Right cardiac atrium (tissue), 5 donors: ENCODE measurements around the gene TPRA1. TPM values are rescaled to one million over a fixed set of nuclear protein-coding genes. Genes with fewer than 3 reads are reported as not detected.

ENCODE experiments used
- ATAC-seq, 2 donors: fragments of 200-7000 bp; cut with Tn5 transposase; one replicate each; pipeline versions ENCODE4 v1.8.0 to v1.9.1; 2020; ENCODE audit warnings: moderate library complexity in 2 of 2, mild to moderate bottlenecking in 1 of 2
- DNase-seq, 3 donors: peaks; one replicate each; pipeline ENCODE4 v3.0.0-alpha.2; 2020
- H3K27ac ChIP-seq: one replicate; pipeline ENCODE4 v1.5.1; 2013; ENCODE audit warnings: mild to moderate bottlenecking, low read length, control low read depth, moderate library complexity
- H3K27me3 ChIP-seq: one replicate; pipeline ENCODE4 v1.6.1; 2013; ENCODE audit not compliant: control insufficient read depth, insufficient read depth
- H3K4me1 ChIP-seq: one replicate; pipeline ENCODE4 v1.6.1; 2013; ENCODE audit warnings: low read length; ENCODE audit not compliant: control insufficient read depth, insufficient read depth
- H3K4me3 ChIP-seq: one replicate; pipeline ENCODE4 v1.5.1; 2013; ENCODE audit warnings: low read length, control low read depth
- H3K9me3 ChIP-seq: one replicate; pipeline ENCODE4 v1.6.1; 2013; ENCODE audit warnings: low read length; ENCODE audit not compliant: control insufficient read depth
- WGBS: extraction: QIAGEN DNeasy Blood & Tissue Kit; methylation state at CpG from one replicate; pipeline ENCODE4 v1.1.7; 2013; 5-methylcytosine and 5-hydroxymethylcytosine counted together
- intact Hi-C, 4 donors: fragments of 100-400 bp; cut with DNase I; formaldehyde crosslinking; loops; one replicate each; pipeline versions ENCODE4 v1.11.0 to v1.14.0; 2022 to 2023
- polyA plus RNA-seq: library from polyadenylated mRNA; stranded (reverse); fragments of 200-250 nt; gene quantifications from one replicate; pipeline ENCODE4 v1.2.3, GENCODE V29; 2013
- total RNA-seq, 4 donors: library from RNA; stranded (reverse); fragmentation: NEBNext Ultra II Directional; extraction: Animal tissue kit (Norgen Biotek cat#: 25700); gene quantifications; one replicate each; pipeline ENCODE4 v1.2.1, GENCODE V29; 2021
- donor health status: healthy with polysubstance abuse.
- donor health status: DM: no; HTN: yes; CAD: no.
- donor health status: DM: no; HTN: no; CAD: no.
- donor health status: DM: no; HTN: yes; CAD: no; lungs with severe emphysema.
- donor health status: DM: yes; HTN: yes; CAD: no.

TPRA1 gene
- total and polyA plus RNA-seq, 5 donors, result 17.9 to 23.7 (median 19.2) TPM

DNA sequence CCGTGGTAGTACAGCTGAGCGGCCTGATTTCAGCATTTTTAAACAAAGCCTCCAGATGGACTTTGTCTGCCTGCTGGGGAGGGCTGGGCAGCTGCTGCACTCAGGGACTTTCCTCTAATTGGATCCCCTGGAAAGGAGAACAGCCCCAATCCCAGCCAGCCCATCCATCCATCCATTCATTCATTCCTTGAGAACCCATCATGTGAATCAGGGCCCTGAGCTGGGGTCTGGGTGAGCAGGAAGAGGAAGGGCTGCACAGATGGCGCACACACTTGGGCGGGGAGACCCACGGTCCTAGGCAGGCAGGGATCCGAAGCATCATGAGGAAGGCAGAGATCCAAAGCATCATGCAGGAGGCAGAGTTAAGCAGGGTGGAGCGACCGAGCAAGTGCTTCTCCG lies 45.7 kb downstream of the TPRA1 start:
- no peaks in the 10 kb centered on the region for H3K4me1 ChIP-seq
- no peaks in the 10 kb centered on the region for H3K9me3 ChIP-seq
- DNase-seq, result no peak
- no peaks in the 10 kb centered on the region for H3K27me3 ChIP-seq
- intact Hi-C loops, result loop anchor here (5.0 to 10.0 kb wide), 5 partner anchors 790 to 1020 kb away; partner anchors contain the start of gene CHST13 (in 2 of the 4)
- 80% methylated on average over 9 of the region's 9 CpGs for WGBS
- no peak overlapping the region for H3K27ac ChIP-seq
- H3K4me3 ChIP-seq, result no peak overlapping the region
- ATAC-seq, result no peak

DNA sequence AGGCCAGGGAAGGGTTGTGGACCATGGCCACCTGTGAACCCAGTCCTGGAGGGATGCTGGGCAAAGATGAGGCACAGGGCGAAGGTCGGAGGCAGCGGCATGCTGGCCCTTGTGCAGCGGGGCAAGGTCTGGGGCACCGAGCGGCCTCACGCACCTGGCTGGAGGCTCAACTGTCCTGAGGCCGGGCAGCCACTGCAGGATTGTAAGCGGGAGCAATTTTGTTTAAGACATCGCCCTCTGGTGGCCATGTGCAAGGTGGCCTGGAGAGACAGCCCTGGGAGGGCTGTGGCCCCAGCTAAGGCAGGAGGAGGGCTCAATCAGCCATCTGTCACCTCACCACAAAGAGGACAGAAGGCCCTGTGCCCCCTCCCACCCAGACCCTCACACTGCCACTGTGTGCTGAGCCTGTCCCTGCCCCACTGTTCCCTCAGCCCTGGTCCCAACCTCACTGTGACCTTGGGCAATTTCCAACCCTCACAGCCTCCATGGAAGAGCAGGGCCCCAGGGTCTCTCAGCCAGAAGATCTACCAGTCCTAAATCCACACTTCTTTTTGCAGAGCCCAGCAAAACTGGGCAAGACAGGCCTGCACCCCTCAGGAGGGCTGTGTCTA lies 46.2 kb downstream of the TPRA1 start:
- peak; percentile 76 to 91 (median 84) for DNase-seq
- no peaks in the 10 kb centered on the region for H3K27me3 ChIP-seq
- WGBS, result 41% methylated on average over 10 of the region's 10 CpGs
- no peaks in the 10 kb centered on the region for H3K9me3 ChIP-seq
- ATAC-seq, result peak; percentile 39 to 54
- H3K4me1 ChIP-seq, result no peaks in the 10 kb centered on the region
- intact Hi-C loops, result loop anchor here (5.0 to 10.0 kb wide), 4 partner anchors 789 to 1019 kb away; partner anchors contain the start of gene CHST13 (in 2 of the 4)
- no peak overlapping the region for H3K27ac ChIP-seq
- H3K4me3 ChIP-seq, result no peak overlapping the region

DNA sequence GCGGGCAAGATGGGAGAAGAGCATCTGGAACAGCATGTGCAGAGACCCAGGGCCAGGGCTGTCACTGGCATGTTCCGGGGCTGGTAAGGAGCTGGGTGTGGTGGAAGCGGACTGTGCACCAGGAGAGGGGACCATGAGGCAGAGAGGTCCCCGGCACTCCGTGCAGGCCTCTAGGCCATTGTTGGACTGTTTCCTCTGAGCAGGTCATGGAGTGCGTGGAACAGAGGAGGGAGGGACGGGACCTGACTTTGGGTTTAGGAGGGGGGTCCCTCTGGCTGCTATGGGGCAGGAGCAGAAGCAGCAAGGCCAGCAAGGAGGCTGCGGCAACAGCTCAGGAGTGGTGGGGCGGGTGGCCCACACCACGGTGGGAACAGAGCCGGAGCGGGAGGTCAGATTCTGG lies 47.1 kb downstream of the TPRA1 start:
- intact Hi-C loops, result loop anchor here (5.0 to 10.0 kb wide), 4 partner anchors 789 to 1019 kb away; partner anchors contain the start of gene CHST13 (in 2 of the 4)
- no peaks in the 10 kb centered on the region for H3K27me3 ChIP-seq
- DNase-seq, result no peak
- H3K27ac ChIP-seq, result no peak overlapping the region
- no peaks in the 10 kb centered on the region for H3K9me3 ChIP-seq
- H3K4me3 ChIP-seq, result no peak overlapping the region
- ATAC-seq, result no peak
- H3K4me1 ChIP-seq, result no peaks in the 10 kb centered on the region
- 90% methylated on average over 12 of the region's 12 CpGs for WGBS

DNA sequence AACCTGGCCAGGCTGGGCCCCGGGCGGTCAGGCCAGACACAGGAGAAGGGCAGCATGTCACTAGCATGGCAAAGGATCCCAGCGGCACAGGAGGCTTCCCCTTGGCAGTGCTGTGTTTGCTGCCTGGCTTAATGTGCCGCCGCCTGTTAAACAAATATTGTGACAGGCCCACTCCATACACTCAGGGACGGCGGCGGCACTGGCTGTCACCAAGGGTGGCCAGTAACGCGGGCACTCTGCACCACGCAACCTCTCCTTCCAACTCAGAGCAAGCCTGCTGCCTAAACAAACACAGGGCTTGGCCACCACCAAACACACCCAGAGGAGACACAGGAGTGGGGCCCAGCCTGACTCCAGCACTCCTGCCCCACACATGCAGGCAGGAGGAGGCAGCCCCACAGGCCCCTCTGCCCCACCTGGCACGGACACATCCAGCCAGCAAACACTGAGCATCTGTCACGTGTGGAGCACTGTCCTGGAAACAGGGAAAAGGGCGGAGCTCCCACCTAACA lies 48.0 kb downstream of the TPRA1 start:
- intact Hi-C loops, result loop anchor here (5.0 to 10.0 kb wide), 4 partner anchors 788 to 1018 kb away; partner anchors contain the start of gene CHST13 (in 2 of the 4)
- H3K27ac ChIP-seq, result no peak overlapping the region
- DNase-seq (no peak), ATAC-seq (no peak)
- WGBS, result 90% methylated on average over 14 of the region's 14 CpGs
- H3K4me1 ChIP-seq, result no peaks in the 10 kb centered on the region
- H3K4me3 ChIP-seq, result no peak overlapping the region
- no peaks in the 10 kb centered on the region for H3K27me3 ChIP-seq
- no peaks in the 10 kb centered on the region for H3K9me3 ChIP-seq

DNA sequence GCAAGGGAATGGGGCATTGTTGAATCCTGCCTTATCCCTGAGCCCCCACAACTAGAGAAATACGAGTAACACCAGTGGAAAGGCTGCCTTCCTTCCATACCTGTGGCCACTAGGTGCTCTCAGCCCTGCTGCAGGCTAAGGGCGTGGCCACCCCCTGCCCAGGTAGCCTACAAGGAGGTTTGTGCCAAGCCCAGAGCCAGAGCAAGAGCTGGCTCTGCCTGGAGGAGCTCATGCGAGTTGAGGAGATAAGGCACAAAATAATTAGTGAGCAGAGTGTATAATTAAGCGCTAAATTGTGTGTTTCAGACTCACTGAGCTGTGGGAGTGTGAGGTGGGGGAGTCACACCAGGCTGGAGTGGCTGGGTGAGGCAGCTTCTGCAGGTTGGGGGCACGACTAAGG lies 49.2 kb downstream of the TPRA1 start:
- DNase-seq, result no peak
- intact Hi-C loops, result loop anchor here (5.0 to 10.0 kb wide), 4 partner anchors 787 to 1017 kb away; partner anchors contain the start of gene CHST13 (in 2 of the 4)
- Histone ChIP-seq H3K27me3 (no peaks in the 10 kb centered on the region), H3K9me3 (no peaks in the 10 kb centered on the region), H3K4me1 (no peaks in the 10 kb centered on the region), H3K27ac (no peak overlapping the region), H3K4me3 (no peak overlapping the region)
- no peak for ATAC-seq
- WGBS, result 85% methylated on average over 5 of the region's 5 CpGs

DNA sequence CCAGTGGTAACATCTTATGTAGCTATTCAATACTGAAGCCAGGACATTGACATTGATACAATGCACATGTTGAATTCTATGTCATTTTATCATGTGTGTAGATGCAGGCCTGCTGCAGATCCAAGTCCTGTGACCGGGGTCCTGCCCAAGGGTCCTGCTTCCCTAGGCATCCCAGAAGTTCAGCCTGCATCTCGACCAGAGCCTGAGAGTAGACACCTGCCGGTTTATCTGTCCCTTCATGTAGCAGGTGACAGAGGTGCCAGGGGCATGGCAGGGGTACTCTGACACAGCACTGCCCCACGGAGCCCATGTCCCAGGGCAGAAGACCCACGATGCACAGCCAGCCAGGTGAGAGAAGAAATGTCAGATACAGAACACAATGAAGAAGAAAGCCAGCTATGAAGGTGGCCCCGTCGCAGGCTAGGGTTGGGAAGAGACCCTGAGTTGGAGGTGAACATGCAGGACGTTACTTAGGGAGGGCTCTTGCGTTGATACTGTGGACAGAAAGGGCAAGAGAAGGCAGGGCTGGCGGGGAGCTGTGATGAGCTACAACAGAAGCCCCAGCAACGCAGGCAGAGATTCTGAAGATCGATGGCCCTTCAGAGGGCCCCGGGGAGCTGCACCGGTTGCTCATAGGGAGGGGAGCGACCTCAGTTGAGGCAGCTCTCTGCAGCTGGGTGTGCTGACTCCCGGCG lies 51.0 kb downstream of the TPRA1 start:
- intact Hi-C loops, result loop anchor here (5.0 to 10.0 kb wide), 4 partner anchors 785 to 1015 kb away; partner anchors contain the start of gene CHST13 (in 2 of the 4)
- H3K27me3 ChIP-seq, result no peaks in the 10 kb centered on the region
- H3K9me3 ChIP-seq, result no peaks in the 10 kb centered on the region
- no peaks in the 10 kb centered on the region for H3K4me1 ChIP-seq
- WGBS, result 73% methylated on average over 17 of the region's 17 CpGs
- H3K4me3 ChIP-seq, result no peak overlapping the region
- no peak overlapping the region for H3K27ac ChIP-seq
- DNase-seq (no peak), ATAC-seq (no peak)

DNA sequence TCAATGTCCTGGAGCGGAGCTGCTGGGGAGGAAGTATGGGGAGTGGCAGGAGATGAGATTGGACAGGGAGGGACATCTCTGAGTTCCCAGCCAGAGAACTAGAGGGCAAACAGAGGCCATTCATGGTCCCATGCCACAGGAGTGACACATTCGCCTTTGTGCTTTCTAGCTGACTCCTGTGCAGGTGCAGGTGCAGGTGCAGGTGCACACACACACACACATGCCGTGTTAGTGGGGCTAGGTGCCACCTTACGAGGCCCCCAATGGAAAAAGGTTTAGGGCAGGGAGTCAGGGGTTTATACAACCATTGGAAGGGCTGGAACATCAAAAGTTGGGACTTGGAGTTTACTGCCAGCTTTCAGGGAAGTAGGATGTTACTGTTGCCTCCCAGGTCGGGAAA lies 52.0 kb downstream of the TPRA1 start:
- WGBS, result 65% methylated on average over 5 of the region's 5 CpGs
- Histone ChIP-seq H3K4me1 (no peaks in the 10 kb centered on the region), H3K9me3 (no peaks in the 10 kb centered on the region), H3K27ac (no peak overlapping the region), H3K4me3 (no peak overlapping the region), H3K27me3 (no peaks in the 10 kb centered on the region)
- DNase-seq (no peak), ATAC-seq (no peak)
- intact Hi-C loops, result no loop called here

DNA sequence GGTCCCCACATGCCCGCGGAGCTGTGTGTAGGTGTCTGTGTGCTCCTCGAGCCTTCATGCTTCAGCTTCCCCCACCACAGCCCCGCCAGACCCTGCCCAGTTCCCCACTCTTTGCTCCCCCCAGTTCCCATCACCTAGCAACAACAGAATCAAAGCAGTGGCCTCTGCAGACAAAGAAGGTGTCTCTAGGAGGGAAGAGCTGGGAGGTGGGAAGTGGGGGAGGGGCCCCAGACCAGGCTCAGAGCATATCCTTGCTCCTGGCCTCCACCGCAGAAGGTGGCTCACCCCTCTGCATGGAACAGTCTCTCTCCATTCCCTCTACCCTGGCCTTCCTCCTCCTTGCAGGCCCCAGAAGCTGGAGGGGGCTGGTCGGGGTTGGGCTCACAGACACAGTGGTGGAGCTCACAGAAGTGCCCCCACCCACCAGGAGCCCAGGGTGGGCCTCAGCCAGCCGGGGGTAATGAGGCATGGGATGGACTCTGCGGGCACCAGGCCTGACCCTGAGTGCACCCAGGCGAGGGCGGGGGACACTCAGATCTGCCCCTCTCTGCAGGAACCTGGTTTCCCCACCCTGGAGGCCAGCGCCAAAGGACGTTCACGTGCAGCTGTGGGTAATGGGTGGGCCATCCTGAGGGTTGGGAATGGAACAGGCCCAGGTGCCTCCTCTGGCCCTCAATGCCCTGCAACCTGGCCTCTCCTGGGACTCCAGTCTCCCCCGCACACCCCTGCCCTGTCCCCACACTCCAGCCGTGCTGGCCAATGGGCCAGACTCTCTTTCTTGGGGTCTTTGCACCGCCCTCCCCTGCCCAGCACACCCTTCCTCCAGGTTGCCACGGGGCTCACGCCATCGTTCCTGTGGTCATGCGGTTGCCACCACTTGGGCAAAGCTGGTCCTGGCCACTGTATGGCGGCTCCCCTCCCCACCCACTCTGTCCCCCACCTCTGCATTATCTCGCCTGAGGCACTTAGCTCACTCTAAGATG lies 53.4 kb downstream of the TPRA1 start:
- ATAC-seq (peak in 1 of 2 donors; percentile 23), DNase-seq (no peak)
- H3K27ac ChIP-seq, result no peak overlapping the region
- H3K4me1 ChIP-seq, result no peaks in the 10 kb centered on the region
- no peak overlapping the region for H3K4me3 ChIP-seq
- H3K9me3 ChIP-seq, result no peaks in the 10 kb centered on the region
- H3K27me3 ChIP-seq, result no peaks in the 10 kb centered on the region
- intact Hi-C loops, result no loop called here
- 86% methylated on average over 22 of the region's 22 CpGs for WGBS

DNA sequence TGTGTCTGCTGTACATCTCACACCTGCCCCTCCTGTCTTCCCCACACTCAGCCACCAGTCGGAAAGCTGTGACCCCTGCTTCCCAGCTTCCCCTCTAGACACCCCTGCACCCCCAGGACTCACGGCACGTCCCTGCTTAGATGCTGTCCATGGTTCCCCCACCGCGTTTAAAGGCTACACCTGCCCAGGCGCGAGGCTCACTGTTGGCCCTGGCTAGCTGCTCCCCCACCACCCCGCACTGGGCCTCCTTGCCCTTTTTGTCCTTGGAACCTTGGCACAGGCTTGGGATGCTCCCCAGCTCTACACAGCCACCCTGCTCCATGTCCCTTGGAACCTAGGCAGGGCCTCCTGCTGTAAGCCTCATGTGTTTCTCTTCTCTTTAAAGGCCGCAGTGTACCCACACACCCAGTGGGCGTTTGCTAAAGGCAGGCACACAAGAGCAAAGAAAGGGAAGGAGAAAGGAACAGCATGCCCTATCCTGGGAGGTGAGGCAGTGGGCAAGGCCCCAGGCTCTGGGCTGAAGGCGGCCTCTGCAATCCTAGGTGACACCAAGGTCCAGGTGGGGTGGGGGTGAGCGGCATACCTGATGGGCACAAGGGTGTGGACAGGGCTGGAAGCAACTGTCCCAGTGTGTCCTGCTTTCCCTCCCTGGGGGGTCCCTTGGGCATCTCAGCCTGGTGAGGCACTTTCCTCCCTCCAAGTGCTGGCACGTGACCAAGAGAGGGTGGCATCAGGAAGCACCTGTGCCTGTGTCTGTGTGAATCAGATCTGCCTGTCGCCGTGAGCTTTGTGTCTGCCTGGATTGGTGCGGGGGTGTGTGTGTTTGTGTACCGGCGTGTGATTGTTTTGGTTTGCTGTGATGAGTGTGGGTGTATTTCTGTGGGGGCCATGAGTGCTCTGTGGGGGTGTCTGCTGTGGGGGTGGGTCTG lies 54.4 kb downstream of the TPRA1 start:
- Histone ChIP-seq H3K9me3 (no peaks in the 10 kb centered on the region), H3K4me3 (no peak overlapping the region), H3K27me3 (no peaks in the 10 kb centered on the region), H3K4me1 (no peaks in the 10 kb centered on the region), H3K27ac (no peak overlapping the region)
- 78% methylated on average over 18 of the region's 18 CpGs for WGBS
- intact Hi-C loops, result no loop called here
- peak in 1 of 2 donors; percentile 9 for ATAC-seq
- DNase-seq, result no peak
